NOMO-1 treated with dmso at 0.1 percent for 144 hours (cell line): ENCODE measurements around the gene SPOCK3.
"Not testable (repeated sequence)": the region's sequence is repeated elsewhere in the genome, so short reads cannot be mapped to it uniquely, and the experiment has no call there.

Experiments
- DNase-seq: peaks from one replicate; lab custom pipeline; 2025; ENCODE audit not compliant: unreplicated experiment; lab: John Stamatoyannopoulos, UW

The SPOCK3 gene

DNA sequence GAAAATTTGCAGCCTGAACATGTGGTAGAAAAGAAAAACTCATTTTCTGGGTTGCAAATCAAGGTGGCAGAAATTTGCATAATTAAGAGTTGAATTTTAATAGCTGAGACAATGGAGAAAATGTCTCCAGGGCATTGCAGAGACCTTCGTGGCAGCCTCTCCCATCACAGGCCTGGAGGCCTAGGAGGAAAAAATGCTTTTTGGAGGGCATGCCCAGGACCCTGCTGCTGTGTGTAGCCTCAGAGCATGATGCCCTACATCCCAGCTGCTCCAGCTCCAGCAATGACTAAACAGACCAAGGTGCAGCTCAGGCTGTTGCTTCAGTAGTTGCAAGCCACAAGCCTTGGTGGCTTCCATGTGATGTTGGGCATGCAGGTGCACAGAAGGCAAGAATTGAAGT is 266.1 kb downstream of the SPOCK3 start:
- DNase-seq, result not testable (repeated sequence)

DNA sequence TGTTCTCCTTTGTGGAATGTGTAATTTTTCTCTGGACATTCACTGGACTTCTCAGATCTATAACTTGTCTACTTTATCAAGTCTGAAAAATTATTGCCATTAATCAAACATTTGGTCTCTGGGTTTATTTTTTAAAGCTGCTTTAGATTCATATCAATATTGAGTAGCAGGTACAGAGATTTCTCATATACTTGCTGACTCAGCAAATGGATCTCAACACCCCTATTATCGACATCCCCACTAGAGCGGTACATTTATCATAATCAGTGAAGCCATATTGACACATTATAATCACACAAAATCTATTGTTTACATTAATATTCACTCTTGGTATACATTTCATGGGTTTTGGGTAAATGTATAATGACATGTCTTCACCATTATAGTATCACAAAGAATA is 268.7 kb downstream of the SPOCK3 start:
- DNase-seq, result no peak

DNA sequence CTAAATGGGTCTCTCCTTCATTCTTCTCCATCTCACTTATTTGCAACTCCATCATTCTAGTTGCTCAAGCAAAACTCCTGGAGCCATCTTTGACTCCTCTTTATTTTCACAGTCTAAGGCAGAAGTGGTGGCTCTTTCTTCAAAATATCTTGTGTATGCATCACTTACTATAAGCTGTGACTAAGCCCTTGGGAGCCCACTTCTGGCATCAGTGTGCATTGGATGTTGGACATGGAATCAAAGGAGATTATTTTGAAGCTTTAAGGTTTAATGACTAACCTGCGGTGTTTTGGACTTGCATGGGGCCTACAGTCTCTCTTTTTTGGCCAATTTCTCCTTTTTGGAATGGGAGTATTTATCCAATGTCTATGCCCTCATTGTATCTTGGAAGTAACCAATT is 276.8 kb downstream of the SPOCK3 start:
- DNase-seq, result no peak

DNA sequence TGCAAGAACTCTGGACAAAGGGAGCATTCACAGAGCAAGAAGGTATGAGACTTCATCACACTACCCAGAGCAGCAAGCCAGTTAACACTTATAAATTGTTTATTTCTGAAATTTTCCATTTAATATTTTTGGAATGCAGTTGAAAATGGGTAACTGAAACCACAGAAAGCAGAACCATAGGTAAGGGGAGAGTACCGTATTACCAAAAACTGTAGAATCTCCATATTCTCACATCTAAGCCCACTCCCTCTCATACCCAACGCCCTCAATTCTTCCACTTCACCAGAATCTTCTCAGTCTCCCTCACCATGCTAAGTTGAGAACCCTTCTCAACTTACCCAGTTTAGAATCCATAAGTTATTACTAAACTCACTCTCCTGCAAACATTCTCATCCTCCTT is 277.8 kb downstream of the SPOCK3 start:
- DNase-seq, result no peak

DNA sequence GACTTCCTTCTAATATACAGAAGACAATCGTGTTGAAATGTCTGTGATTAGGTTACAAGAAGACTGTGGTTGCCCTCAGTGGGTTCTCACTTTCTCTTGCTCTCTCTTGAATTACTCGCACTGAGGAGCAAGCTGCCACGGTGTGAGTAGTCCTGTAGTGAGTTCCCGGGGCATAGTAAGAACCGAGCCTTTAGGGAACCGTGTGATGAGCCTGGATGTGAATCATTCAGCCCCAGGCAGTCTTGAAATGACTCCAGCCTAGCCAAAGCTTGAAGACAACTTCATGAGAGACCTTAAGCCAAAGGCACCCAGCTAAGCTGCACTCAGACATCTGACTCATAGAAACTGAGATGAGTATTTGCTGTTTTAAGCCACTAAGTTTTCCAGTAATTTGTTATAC is 292.7 kb downstream of the SPOCK3 start:
- no peak for DNase-seq

DNA sequence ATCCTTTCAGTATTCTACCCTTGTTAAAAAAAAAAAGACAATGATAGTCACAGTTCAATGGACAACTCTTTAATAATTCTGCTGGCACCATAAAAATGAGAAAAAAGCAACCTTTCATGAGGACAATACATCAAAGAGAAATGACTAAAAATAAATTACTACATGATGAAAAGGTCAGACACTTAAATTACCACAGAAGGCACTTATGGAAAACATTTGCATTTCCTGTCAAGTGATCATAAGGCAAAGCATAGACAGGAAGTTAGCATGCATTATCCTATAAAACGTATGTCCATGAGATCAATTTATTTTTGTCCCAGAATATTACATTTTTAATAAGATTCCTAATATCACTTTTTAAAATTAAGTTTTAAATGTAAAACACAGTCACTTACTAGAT is 303.8 kb downstream of the SPOCK3 start:
- no peak for DNase-seq

DNA sequence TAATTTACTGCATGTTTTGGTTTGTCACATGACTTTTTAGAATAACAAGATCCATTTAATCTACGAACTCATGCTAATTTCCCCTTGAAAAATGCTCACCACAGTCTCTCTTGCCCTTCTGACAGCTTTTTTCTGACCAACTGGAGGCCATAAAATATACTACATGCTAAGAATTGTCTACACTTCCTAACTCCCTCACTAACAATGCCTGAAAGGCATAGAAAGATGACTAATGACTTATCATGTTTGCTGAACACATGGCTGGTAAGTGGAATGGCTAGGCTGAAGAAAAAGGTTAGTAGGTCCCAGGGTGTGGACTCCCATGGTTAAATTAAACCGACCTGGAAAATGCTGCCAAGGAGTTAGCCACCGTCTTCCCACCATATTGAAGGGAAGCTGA is 309.9 kb downstream of the SPOCK3 start:
- DNase-seq, result no peak

DNA sequence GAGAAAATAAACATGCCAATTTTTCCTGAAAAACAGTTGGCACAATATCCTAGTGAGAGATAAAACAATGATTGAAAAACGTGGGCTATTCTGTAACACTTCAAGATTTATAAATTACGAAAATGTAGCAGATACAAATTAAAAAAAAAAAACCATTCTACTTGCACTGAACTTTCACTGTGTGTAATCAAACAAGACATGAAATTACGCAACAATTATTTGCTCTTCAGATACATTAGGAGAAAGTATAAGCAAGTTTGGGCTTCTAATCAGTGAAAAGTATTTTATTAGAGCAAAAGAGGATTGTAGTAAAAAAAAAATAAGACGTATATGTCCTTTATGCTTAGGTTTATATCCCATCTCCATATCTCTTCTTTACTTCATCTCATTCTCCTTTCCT is 320.4 kb downstream of the SPOCK3 start:
- DNase-seq, result no peak

DNA sequence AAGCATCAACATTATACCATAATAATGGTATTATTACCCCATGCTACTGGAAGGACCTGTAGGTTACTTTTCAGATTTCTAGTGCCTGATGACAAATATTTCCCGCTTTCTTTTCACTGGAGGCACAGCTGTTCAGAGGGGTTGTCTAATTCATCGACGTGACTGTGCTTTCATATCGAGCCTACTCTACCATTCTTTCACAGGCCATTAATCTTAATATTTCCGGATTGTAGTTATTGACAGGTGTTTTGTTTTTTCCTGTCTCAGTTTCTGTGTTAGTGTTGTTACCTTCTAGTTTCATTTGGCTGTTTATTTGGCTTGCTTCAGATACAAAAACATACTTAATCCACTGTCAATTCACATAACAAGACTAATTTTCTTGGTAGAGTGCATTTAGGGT is 330.9 kb downstream of the SPOCK3 start:
- DNase-seq, result no peak

DNA sequence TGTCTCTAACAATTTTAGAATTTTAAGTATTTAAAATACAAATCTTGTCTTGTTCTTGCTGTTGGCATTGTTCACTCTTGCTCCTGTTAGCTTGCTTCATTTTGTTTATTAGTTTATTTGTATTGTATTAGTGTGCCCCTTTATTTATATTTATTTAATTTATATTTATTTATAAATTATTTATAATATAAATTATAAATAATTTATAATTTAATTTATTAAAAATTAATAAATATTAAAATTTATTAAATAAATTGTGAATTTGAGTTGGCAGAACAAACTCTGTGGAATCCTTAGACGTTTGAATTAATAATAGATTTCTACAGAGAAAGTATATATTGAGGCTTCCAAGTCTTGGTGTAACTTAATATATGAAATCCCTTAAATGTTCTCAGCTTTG is 331.4 kb downstream of the SPOCK3 start:
- no peak for DNase-seq

DNA sequence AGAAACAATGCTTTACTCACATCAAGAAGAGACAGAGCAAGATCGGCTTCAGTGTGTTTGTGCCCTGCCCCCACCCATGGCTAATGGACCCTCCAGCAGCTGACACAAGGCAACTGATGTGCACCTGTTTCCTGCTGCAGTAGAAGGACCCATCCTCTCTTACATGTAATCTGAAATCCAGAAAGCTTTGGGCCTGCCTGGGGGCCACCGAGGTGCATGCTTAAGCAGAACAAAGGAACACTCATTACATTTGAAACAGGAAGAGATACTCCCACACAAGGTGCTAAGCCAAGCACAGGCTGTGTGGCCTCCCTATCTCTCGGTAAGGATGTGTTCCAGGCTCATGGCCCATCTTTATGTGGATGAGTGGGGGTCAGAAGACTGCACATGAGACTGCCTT is 338.0 kb downstream of the SPOCK3 start:
- no peak for DNase-seq

DNA sequence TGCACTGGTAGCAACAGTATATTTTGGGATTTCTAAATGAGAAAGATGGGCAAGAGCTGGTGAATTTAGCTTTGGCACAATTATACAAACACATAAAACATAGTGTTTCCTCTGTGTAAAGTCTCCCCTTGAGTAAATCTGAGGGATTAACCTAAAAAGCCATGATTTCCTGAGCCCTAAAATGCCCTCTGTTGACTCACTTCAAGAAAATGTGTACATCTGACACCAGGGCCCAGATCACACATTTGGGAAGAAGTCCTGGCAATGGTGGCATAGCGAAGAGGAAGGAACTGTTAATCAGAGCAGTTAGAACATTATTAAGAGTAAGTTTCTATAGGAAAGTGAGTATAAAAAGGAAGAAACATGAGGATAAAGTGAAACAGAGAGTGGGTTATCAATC is 338.5 kb downstream of the SPOCK3 start:
- DNase-seq, result no peak

DNA sequence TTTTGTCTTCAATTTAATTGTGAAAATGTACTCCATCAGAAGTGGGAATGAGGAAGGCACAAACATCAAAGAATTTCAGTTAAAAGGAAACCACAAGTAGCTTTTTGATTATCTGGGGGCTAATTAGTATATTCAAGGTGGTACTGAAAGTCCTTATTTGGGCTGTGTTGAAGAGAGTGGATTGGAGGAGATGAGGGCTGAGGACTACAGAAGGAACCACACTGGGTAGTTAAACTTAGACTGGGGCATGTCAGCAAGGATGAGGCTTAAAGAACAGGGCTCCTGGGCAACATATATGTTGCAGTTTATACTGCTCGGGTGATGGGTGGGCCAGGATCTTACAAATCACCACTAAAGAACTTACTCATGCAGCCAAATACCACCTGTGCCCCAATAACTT is 346.8 kb downstream of the SPOCK3 start:
- no peak for DNase-seq

DNA sequence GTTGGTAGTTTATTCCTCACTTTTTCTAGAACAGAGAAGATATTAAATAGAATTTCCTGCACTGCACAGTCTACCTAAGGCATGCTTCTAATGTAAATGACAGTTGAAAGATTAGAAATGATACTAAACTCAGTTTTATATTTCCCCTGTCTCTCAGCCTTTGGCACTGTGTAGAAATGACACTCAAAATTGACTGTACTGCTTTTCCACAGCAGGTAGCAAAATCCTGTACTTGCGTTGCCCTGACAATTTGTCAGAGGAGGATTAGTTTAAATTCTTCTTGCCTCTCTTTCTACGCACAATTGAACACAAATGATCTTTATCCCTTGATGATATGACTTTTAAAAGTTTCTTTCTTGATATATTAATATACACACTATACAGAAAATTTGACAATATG is 347.6 kb downstream of the SPOCK3 start:
- DNase-seq, result no peak

DNA sequence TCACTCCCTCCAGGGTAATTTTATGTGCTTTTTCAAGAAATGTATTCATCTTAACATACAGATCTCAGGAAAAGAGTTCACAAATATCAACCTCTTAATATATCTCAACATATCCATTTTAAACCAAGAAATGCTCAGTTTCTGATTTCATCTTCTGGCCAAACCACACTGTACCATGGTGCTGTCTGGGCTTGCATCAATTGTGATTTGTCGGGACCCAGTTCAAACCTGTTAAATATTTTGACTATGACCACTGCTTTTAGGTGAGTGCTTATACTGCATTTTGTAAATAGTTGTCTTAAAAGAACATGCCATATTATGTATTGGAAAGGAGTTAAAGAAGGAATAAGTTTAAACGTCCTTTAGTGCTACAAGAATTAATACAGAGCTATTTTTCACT is 352.1 kb downstream of the SPOCK3 start:
- no peak for DNase-seq

DNA sequence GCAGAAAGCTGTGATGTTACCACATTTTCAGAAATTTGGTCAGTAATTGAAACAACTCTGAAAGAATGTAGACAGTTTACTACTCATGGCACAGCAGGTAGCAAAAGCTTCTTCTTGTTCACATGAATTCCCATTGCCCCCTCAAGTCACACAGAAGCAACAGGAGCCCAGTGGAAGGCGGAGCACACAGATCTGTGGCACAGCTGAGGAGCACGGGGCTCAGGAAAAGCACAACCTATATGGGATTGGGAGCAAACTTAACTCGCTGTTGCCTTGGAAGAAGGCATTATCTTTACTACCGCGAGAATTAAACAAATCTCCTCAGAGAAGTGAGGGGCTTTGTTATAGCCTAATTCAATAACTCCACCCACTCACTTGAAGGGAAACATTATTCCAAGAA is 358.5 kb downstream of the SPOCK3 start:
- no peak for DNase-seq

DNA sequence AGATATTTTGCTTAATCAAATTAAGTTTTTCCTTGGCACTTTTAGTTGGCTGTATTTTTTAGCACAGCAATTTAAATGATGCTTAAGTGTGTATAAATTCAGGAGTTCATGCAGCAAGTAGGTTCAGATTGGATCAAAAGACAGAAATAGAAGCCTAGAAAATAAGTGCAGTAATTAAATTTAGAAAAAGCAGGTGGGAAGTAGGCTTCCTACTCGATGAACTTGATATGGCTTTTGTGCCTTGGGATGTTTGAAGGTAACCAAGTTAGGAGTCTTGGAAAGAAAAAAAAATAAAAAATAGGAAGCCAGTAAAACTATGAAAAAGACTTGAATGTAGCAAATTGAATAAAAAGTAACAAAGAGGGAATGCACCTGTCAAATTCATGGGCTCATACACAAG is 372.3 kb downstream of the SPOCK3 start:
- DNase-seq, result no peak

DNA sequence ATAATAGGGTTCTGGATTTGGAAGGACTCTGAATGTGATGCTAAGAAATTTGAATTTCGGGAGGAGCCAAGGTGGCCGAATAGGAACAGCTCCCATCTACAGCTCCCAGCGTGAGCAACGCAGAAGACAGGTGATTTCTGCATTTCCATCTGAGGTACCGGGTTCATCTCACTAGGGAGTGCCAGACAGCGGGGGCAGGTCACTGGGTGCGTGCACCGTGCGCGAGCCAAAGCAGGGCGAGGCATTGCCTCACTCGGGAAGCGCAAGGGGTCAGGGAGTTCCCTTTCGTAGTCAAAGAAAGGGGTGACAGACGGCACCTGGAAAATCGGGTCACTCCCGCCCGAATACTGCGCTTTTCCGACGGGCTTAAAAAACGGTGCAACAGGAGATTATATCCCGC is 383.9 kb downstream of the SPOCK3 start:
- DNase-seq, result not testable (repeated sequence)

DNA sequence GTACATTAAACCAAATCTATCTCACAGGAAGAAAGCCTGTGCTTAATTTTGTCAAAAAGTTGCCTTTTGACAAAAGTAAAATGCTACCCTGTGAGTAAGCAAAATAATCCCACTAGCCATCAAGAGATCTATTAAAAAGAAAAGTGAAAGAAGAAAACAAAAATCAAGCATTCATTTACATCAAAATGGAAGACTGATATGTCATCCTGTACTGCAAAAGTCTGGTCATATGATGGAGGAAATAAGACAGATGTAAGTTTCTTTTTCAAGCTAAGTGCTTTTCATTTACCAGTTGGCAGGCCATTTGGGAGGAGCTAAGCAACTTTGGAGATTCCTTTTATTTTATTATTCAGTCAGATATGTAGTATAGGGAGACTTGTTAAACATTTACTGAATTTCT is 387.4 kb downstream of the SPOCK3 start:
- DNase-seq, result no peak

DNA sequence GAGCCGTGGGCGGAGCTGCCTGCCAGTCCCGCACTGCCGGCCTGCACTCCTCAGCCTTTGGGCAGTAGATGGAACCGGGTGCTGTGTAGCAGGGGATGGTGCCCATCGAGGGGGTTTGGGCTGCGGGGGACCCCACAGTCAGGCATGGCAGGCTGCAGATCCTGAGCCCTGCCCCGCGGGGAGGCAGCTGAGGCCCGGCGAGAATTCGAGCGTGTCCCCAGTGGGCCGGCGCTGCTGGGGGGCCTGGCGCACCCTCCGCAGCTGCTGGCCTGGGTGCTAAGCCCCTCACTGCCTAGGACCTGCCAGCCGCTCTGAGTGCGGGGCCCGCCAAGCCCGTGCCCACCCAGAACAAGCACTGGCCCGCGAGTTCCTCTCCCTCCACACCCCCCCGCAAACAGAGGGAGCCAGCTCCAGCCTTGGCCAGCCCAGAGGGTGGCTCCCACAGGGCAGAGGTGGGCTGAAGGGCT is 391.5 kb downstream of the SPOCK3 start:
- no peak for DNase-seq

DNA sequence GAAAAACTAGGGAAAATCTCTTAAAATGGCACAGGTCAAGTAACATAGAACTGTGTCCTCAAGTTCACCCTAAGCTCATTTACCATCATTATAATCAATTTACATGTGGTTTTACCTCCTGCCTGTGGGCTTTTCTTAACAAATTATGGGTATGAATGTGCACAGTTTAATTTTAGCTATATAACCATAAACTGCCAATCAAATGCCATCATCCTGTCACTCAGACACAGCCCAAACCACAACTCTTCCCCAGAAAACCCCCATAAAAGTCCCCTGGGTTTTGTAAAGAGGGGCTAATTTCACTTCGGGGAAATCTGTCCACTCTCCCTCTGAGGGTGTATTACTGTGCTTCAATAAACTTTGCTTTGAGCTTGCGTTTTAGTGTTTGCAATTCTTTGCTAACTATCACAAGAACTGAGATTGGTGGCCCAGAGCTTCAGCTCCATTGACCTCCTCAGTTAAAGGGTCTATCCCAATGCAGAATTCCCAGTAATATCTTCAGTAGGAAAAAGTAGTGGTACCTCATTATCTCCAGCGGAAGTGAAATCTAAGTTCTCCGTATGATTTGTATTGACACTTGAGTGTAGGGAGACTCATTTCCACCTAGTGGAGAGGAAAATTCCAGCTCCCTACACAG is 394.6 kb downstream of the SPOCK3 start:
- DNase-seq, result no peak

DNA sequence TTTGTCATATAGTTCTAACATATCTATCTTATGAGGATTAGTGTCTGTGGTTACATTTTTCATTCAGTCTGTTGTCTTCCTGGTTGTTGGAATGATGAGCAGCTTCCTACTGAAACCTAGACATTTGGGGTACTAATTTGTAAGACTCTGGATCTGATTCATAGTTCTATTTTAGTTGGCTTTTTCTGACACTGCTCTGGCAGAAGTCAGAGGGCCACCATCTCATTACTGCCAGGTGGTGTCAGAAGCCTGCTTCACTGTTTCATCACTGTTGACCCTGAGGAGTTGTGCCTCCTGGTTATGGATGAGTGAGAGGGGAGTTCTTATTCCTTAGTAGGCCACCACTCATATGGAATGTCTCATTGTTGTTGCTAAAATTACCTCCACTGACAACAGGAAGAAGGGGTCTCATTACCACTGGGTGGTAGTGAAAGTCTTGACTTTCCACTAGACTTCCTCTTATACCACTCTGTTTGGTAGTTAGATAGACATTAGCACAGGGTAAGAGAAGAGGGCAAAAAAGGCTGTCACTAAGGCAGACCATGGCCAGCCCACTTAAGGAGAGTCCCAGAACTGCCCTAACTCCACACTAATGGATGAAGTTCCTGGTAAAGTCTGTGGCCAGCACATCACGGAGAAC is 395.2 kb downstream of the SPOCK3 start:
- no peak for DNase-seq

DNA sequence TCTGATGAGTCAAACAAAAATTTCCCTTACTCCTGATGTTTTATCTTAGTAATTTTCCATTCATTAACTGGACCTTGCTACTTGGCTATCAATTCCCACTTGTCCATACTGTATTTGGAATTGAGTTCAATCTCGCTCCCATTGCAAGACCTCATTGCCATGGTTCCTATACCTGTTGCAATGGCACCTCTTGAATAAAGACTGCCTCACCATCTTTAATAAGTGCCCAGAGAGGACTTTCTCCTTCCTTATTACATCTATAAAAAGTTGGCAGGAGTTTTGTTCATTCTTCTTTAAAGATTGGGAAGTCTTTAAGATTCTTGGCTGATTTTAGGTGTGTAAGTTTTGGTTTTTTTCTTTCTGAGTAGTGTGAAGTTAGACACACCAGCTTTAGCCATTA is 397.4 kb downstream of the SPOCK3 start:
- no peak for DNase-seq
